PC-9 (cell line): ENCODE data around the gene FGD5. TPM values are rescaled to one million over a fixed set of nuclear protein-coding genes. Genes with fewer than 3 reads are reported as not detected.

Experiments
- BruUV-seq: library from RNA; stranded (reverse); fragments of 400-500 nt; replicated peaks from 2 replicates; lab custom pipeline; 2021; lab: Mats Ljungman, UMichigan
- CTCF ChIA-PET: fragments of 300-600 bp; sonication (Branson Sonifier 250); formaldehyde crosslinking; loops from one replicate; lab custom pipeline; 2022; ENCODE audit warnings: antibody characterized with exemption; lab: Charles Lee
- POLR2A ChIA-PET: fragments of 300-600 bp; sonication (Branson Sonifier 250); formaldehyde crosslinking; loops from one replicate; lab custom pipeline; 2022; ENCODE audit warnings: antibody characterized with exemption; ENCODE audit not compliant: unreplicated experiment; lab: Charles Lee
- DNase-seq, 2 experiments: peaks; one replicate each; pipeline versions ENCODE4 v3.0.0 to v3.0.0-alpha.2; 2015 to 2022; ENCODE audit warnings: mixed read lengths in 1 of 2
- H2AFZ ChIP-seq: fragments of 200-600 bp; sonication (generic); 2 replicates; pipeline ENCODE4 v1.8.1; 2017; ENCODE audit warnings: antibody characterized with exemption
- H3F3A ChIP-seq: fragments of 200-600 bp; sonication (generic); 2 replicates; pipeline ENCODE4 v1.8.1; 2017; ENCODE audit warnings: antibody characterized with exemption, mild to moderate bottlenecking, low read depth; ENCODE audit not compliant: insufficient read depth
- H3K27ac ChIP-seq: fragments of 200-600 bp; sonication (generic); 2 replicates; pipeline ENCODE4 v1.6.1; 2016; ENCODE audit warnings: mixed run types
- H3K27me3 ChIP-seq: fragments of 200-600 bp; sonication (generic); 2 replicates; pipeline ENCODE4 v1.6.1; 2016; ENCODE audit warnings: low read depth, mixed run types; ENCODE audit not compliant: insufficient read depth
- H3K36me3 ChIP-seq: fragments of 200-600 bp; sonication (generic); 2 replicates; pipeline ENCODE4 v1.6.1; 2016; ENCODE audit warnings: low read depth, mixed run types
- H3K4me1 ChIP-seq: fragments of 200-600 bp; sonication (generic); replicated peaks from 2 replicates; pipeline ENCODE4 v1.6.1; 2016; ENCODE audit warnings: mixed run types; ENCODE audit not compliant: insufficient read depth
- H3K4me2 ChIP-seq: fragments of 200-600 bp; sonication (generic); 2 replicates; pipeline ENCODE4 v1.6.1; 2017; ENCODE audit warnings: mixed run types
- H3K4me3 ChIP-seq: fragments of 200-600 bp; sonication (generic); 2 replicates; pipeline ENCODE4 v1.6.1; 2016; ENCODE audit warnings: mixed run types
- H3K79me2 ChIP-seq: fragments of 200-600 bp; sonication (generic); 2 replicates; pipeline ENCODE4 v1.6.1; 2017; ENCODE audit warnings: low read depth, mixed run types
- H3K9me2 ChIP-seq: fragments of 200-600 bp; sonication (generic); 2 replicates; pipeline ENCODE4 v1.8.1; 2017; ENCODE audit warnings: mild to moderate bottlenecking; ENCODE audit not compliant: insufficient read depth
- H3K9me3 ChIP-seq: fragments of 200-600 bp; sonication (generic); 2 replicates; pipeline ENCODE4 v1.8.1; 2016; ENCODE audit warnings: low read depth; ENCODE audit not compliant: insufficient read depth
- H4K20me1 ChIP-seq: fragments of 200-600 bp; sonication (generic); 2 replicates; pipeline ENCODE4 v1.8.1; 2017; ENCODE audit not compliant: insufficient read depth
- CTCF ChIP-seq: fragments of 200-600 bp; sonication (generic); conservative IDR thresholded peaks from 2 replicates; pipeline ENCODE4 v1.6.1; 2017; ENCODE audit warnings: mixed run types, antibody characterized with exemption, mild to moderate bottlenecking, moderate library complexity
- EZH2 ChIP-seq: fragments of 200-600 bp; sonication (generic); IDR thresholded peaks from 2 replicates; pipeline ENCODE4 v1.8.0; 2017; ENCODE audit warnings: antibody characterized with exemption, low read depth
- intact Hi-C: fragments of 100-400 bp; cut with micrococcal nuclease; formaldehyde crosslinking; loops from one replicate; pipeline ENCODE4 v1.10.0; 2022; ENCODE audit not compliant: unreplicated experiment
- total RNA-seq: library from RNA; stranded (reverse); gene quantifications from 2 replicates; pipeline ENCODE4 v1.2.3, GENCODE V29; 2021

Gene FGD5
- total RNA-seq, 1 experiment from 2014 or later, result not detected

GRCh38 chr3:14846226-14846880 lies 27.6 kb downstream of the FGD5 start:
- intact Hi-C loops, result no loop called here
- ChIA-PET POLR2A (no interaction called here), CTCF (interaction anchor here (0.9 kb wide), 1 partner anchor 15 kb away, joined by 3 read pairs; no protein-coding TSS in a partner anchor)
- no peak overlapping the region for H3K4me3 ChIP-seq
- H3K9me2 ChIP-seq, result no peaks in the 10 kb centered on the region
- H3K4me1 ChIP-seq, result peaks cover 8% of the 10 kb centered on the region; the same call in 1 of the 2 replicates
- no peak overlapping the region for H3K27ac ChIP-seq
- no peak overlapping the region for H2AFZ ChIP-seq
- TF ChIP-seq CTCF, result no peak
- TF ChIP-seq EZH2, result no peak
- H3K79me2 ChIP-seq, result no peaks in the 10 kb centered on the region
- H3K4me2 ChIP-seq, result no peak overlapping the region
- H3K9me3 ChIP-seq, result no peaks in the 10 kb centered on the region
- peaks cover 27% of the 10 kb centered on the region for H3K27me3 ChIP-seq
- H3K36me3 ChIP-seq, result no peaks in the 10 kb centered on the region
- no peaks in the 10 kb centered on the region for H4K20me1 ChIP-seq
- H3F3A ChIP-seq, result no peaks in the 10 kb centered on the region
- BruUV-seq, result no TSS peak
- no peak for DNase-seq

- Histone ChIP-seq H3K27ac (no peak overlapping the region), H3K4me2 (peak overlapping the region; percentile 24; the same call in 1 of the 2 replicates), H2AFZ (no peak overlapping the region), H3K9me3 (no peaks in the 10 kb centered on the region), H3K27me3 (peaks cover 27% of the 10 kb centered on the region), H3K9me2 (no peaks in the 10 kb centered on the region), H4K20me1 (no peaks in the 10 kb centered on the region), H3K4me3 (no peak overlapping the region), H3F3A (no peaks in the 10 kb centered on the region), H3K79me2 (no peaks in the 10 kb centered on the region), H3K4me1 (peaks cover 8% of the 10 kb centered on the region; the same call in 1 of the 2 replicates), H3K36me3 (no peaks in the 10 kb centered on the region)
- ChIA-PET POLR2A (no interaction called here), CTCF (no interaction called here)
- BruUV-seq, result no TSS peak
- no peak for TF ChIP-seq CTCF
- TF ChIP-seq EZH2, result no peak
- peak in 1 of 2 experiments; percentile 18 for DNase-seq
- intact Hi-C loops, result no loop called here
Observed at GRCh38 chr3:14847613-14848541, 29.1 kb downstream of the FGD5 start.

GRCh38 chr3:14848906-14849305 lies 30.1 kb downstream of the FGD5 start:
- DNase-seq, result no peak
- Histone ChIP-seq H3K4me3 (no peak overlapping the region), H3K4me2 (no peak overlapping the region), H3K4me1 (peaks cover 8% of the 10 kb centered on the region; the same call in 1 of the 2 replicates), H3K79me2 (no peaks in the 10 kb centered on the region), H3K27ac (no peak overlapping the region), H3K36me3 (no peaks in the 10 kb centered on the region), H3K27me3 (peaks cover 27% of the 10 kb centered on the region), H3K9me2 (no peaks in the 10 kb centered on the region), H3F3A (no peaks in the 10 kb centered on the region), H4K20me1 (no peaks in the 10 kb centered on the region), H2AFZ (no peak overlapping the region), H3K9me3 (no peaks in the 10 kb centered on the region)
- intact Hi-C loops, result no loop called here
- no TSS peak for BruUV-seq
- ChIA-PET CTCF (no interaction called here), POLR2A (no interaction called here)
- TF ChIP-seq CTCF, result no peak
- TF ChIP-seq EZH2, result no peak
